Spleen (tissue), 7 donors: ENCODE measurements around the gene DCAF4.

Source experiments
- POLR2A ChIP-seq, 3 donors: fragments of 450-650 bp; IDR thresholded peaks; one replicate each; pipeline ENCODE4 v1.5.1; 2017; ENCODE audit warnings: antibody characterized with exemption in 3 of 3, mild to moderate bottlenecking in 1 of 3
- POLR2AphosphoS5 ChIP-seq, 3 donors: sonication (generic); formaldehyde crosslinking; IDR thresholded peaks; one replicate each; pipeline ENCODE4 v1.5.1; 2017; ENCODE audit warnings: antibody characterized with exemption in 3 of 3
- TF ChIP-seq, protein P1 (sequence below), 11 experiments: fragments of 200-600 bp in 7 of 11; fragments of 450-650 bp in 4 of 11; sonication (generic) in 4 of 11; IDR thresholded peaks in 8 of 11; conservative IDR thresholded peaks in 3 of 11; 1 replicate in 7 of 11; 2 replicates in 4 of 11; pipeline versions ENCODE4 v1.4.0 to v1.8.0; 2016 to 2021; ENCODE audit warnings: antibody characterized with exemption in 11 of 11, inconsistent platforms in 4 of 11, mild to moderate bottlenecking in 1 of 11
- donor health status: DM: no; HTN: no; CAD: no; lungs with moderate emphysema.
- donor health status: DM: no; HTN: no; CAD: no.
- donor health status: DM: no; HTN: no; CAD: no.

GRCh38 chr14:72892103-72892878 lies 34.0 kb upstream of the DCAF4 start:
- TF ChIP-seq POLR2AphosphoS5 (IDR thresholded peaks at IDR 0.05) (no peak), POLR2A (IDR thresholded peaks at IDR 0.05) (no peak)
- TF ChIP-seq, protein P1, sequence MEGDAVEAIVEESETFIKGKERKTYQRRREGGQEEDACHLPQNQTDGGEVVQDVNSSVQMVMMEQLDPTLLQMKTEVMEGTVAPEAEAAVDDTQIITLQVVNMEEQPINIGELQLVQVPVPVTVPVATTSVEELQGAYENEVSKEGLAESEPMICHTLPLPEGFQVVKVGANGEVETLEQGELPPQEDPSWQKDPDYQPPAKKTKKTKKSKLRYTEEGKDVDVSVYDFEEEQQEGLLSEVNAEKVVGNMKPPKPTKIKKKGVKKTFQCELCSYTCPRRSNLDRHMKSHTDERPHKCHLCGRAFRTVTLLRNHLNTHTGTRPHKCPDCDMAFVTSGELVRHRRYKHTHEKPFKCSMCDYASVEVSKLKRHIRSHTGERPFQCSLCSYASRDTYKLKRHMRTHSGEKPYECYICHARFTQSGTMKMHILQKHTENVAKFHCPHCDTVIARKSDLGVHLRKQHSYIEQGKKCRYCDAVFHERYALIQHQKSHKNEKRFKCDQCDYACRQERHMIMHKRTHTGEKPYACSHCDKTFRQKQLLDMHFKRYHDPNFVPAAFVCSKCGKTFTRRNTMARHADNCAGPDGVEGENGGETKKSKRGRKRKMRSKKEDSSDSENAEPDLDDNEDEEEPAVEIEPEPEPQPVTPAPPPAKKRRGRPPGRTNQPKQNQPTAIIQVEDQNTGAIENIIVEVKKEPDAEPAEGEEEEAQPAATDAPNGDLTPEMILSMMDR (IDR thresholded peaks at IDR 0.05 in 8 of 11, conservative IDR thresholded peaks at IDR 0.05 in 3 of 11) = no peak
